NOMO-1 treated with dmso at 0.1 percent for 144 hours (cell line): Measurements from ENCODE around the gene CELF5.
"Not testable (repeated sequence)": the region's sequence is repeated elsewhere in the genome, so short reads cannot be mapped to it uniquely, and the experiment has no call there.

Experiments used
- DNase-seq: peaks from one replicate; lab custom pipeline; 2025; ENCODE audit not compliant: unreplicated experiment; lab: John Stamatoyannopoulos, UW

Gene CELF5

GRCh38 chr19:3189702-3190469, 34.6 kb upstream of the CELF5 start:
- no peak for DNase-seq

GRCh38 chr19:3190470-3190770, 34.0 kb upstream of the CELF5 start:
- DNase-seq = no peak

GRCh38 chr19:3190921-3191805, 33.3 kb upstream of the CELF5 start:
- DNase-seq = no peak

- not testable (repeated sequence) for DNase-seq
Measured at GRCh38 chr19:3191806-3192104, 32.7 kb upstream of the CELF5 start.

DNA sequence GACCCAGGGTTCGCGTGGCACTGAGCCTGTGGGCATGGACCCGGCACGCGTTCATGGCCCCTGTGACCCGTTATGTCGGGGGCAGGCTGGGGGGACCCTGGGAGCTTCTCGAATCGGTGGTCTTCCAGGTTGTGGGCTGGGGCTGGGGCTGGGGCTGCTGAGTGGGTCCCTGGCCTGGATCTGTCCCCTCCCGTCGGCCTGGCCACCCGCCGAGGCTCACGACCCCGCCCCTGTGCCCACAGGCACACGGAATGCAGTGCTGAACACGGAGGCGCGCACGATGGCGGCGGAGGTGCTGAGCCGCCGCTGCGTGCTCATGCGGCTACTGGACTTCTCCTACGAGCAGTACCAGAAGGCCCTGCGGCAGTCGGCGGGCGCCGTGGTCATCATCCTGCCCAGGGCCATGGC, 32.2 kb upstream of the CELF5 start:
- no peak for DNase-seq

- no peak for DNase-seq
Measured at GRCh38 chr19:3192684-3193083, 31.8 kb upstream of the CELF5 start.

DNA sequence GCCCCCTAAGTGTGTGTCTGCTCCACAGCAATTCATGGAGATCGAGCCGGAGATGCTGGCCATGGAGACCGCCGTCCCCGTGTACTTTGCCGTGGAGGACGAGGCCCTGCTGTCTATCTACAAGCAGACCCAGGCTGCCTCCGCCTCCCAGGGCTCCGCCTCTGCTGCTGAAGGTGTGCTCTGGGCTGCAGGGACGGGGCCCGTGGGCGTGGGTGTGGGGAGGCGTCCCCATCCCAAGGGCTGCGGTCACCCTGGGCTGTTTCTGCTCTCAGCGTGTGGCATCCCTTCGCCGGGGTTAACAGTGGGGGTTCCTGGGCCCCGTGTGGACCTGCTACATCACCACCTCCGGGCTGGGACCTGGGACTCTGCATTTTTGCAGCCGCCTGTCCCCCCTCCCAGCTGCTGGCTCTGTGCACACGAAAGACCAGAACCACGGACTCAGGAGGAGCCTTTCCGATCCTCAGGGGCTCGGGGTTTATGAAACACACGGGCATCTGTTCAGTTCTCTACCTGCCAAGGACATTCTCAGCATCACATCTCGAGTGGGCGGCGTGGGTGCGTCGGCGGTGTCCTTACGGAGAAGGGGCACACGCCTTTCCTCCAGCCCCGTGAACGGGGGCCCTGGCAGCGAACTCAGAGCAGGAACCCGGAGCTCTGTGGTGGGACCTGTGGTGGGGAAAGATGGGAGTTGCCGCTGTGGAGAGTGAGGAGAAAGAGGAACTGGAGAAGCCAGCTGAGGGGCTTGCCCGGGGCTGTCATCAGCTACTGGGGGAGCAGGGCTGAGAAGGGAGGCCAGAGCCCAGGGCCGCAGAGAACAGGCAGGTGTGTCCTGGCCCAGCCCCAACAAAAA, 31.0 kb upstream of the CELF5 start:
- DNase-seq = no peak

DNA sequence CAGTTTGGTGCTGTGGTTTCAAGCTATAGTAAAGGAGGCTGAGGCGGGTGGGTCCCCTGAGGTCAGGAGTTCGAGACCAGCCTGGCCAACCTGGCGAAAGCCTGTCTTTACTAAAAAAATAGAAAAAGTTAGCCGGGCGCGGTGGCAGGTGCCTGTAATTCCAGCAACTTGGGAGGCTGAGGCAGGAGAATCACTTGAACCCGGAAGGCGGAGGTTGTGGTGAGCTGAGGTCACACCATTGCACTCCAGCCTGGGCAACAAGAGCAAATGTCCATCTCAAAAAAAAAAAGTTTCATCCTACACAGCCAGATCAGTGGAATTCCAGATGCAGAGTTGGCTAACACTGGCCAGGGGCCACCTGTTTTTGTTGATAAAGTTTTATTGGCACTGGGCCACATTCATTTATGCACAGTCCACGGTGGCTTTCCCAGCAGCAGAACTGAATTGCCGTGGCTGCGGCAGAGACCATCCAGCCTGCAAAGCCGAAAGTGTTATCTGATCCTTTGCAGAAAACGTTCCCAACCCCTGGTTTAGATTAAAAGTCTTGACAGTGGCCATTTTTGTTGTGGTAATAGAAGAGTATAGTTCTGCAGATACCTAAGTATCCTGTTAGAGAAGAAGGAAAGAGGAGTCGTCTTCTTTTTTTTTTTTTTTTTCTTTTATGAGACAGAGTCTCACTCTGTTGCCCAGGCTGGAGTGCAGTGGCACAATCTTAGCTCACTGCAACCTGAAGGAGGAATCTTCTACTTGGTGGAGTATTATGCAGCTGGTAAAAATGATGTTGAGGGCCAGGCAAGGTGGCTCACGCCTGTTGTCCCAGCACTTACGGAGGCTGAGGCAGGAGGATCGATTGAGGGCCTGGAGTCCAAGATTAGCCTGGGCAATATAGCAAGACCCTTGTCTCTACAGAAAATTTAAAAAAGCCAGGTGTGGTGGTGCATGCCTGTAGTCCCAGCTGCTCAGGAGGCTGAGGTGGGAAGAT, 30.1 kb upstream of the CELF5 start:
- no peak for DNase-seq

DNA sequence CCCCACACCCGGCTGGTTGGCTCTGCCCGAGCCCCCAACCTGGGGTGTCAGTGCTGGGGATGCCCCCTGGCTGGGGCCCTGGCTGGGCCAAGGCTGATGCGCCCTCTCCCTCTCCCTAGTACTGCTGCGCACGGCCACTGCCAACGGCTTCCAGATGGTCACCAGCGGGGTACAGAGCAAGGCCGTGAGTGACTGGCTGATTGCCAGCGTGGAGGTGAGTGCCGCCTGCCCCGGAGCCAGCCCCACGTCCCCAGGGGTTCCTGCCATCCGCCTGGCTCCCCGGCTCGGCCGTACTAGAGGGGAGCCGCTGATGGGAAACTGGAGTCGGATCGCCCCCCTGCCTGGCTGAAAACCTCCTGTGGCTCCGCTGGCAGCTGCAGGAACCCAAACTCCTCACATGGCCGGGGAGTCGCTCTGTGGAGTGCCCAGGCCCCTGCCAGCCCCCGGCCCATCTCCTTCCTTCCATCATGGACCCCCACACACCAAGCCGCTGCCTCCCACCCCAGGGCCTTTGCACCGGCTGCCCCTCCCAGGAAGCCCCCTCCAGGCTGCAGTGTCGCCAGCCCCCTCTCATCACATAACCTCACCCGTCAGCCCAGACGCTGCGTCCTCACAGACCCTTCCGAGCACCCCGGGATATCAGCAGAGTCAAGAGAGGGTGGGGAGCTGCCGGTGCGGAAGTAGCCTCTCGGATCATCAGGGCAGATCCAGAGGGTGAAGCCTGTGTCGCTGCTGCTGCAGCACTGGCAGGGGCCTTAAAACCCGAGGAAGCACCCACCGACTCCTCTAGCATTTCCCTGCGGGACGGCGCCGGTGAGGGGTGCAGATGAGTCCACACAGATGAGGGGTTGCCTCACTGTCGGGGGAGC, 28.2 kb upstream of the CELF5 start:
- DNase-seq = no peak

DNA sequence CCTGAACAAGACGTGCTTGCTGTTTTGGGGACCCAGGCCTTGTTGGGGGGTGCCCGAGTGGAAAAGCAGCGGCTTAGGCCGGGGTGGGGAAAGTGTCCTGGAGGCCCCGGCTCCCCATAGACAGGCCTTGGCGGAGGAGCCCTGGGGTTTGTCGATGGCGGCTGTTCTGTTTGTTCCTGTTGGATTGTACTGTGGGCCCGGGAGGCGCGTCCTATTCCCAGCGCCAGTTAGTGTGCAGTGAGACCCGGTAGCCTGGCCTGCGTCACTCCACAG, 27.6 kb upstream of the CELF5 start:
- DNase-seq = no peak

DNA sequence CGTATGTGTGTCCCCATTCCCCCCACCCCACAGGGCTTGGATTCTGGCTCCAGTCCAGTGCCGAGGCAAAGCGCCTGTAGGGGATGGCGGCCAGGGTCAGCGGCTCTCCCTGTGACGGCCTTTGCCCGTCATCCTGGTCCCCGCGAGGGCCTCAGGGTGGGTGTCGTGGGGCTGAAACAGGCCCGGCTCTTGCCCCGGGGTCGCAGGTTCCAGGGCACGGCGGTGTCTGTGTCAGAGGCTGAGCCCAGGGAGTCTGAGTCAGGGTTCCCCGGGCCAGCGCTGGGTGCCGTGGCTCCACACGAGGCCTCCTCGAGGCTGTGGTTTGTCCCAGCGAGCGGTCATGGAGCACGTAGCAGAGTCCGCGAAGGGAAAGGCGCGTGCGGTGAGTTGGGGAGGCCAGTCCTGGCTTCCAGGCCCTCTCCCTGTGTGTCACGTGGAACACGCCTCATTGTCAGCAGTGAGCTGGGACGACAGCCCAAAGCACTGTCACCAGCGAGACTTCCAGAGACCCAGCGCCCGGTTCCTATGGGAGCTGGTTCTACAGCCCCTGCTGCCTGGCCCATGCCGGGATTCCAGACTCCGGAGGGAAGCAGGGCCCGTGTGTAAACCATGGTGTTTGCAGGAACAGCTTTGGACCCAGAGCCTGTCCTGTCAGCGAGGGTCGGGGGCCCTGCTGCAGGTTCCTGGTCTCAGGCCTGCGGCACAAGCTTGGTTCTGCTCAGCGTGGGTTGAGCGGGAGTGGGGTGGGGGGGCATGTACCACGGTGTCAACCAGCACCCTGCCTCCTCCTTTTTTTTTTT, 25.4 kb upstream of the CELF5 start:
- DNase-seq = no peak

DNA sequence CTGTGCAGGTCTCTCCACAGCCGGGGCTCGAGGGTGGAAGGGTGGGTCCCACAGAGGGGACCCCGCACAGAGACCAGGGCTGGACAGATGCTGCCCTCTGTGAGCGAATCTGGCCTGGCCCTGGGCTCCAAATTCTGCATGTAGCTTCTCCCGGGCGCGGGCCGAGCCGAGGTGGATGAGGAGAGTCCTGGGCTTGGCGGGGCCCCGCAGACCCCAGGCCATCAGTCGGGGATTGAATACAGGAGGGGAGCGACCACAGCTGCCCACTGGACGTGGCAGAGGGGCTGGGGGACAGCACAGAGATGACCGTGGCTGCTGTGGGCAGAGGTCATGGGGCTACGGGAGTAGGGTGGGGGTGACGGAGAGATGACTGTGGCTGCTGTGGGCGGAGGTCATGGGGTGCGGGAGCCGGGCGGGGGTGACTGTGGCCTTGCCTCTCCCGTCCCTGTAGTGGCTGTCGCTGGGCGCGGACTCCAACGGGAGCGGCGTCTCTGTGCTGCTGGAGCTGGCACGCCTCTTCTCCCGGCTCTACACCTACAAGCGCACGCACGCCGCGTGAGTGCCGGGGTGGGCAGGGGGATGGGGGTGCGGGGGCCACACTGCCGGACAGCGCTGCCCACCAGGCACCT, 23.3 kb upstream of the CELF5 start:
- no peak for DNase-seq

DNA sequence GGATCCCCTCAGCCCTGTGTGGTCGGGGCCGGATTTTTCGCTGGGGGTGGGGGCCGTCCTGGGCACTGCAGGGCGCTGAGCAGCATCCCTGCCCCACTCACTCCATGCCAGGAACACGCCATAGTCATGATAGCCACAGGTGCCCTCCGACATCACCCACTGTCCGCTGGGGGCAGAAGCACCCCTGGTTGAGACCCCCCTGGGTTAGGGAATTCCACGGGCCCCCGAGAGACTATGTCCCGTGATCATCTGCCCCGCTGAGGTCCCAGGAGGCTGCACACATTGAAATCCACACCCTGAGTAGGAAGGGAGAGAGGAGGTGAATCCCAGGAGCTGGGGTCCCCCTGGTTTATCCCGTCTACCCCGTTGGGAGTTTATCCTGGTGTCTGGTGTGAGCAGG, 22.6 kb upstream of the CELF5 start:
- no peak for DNase-seq

DNA sequence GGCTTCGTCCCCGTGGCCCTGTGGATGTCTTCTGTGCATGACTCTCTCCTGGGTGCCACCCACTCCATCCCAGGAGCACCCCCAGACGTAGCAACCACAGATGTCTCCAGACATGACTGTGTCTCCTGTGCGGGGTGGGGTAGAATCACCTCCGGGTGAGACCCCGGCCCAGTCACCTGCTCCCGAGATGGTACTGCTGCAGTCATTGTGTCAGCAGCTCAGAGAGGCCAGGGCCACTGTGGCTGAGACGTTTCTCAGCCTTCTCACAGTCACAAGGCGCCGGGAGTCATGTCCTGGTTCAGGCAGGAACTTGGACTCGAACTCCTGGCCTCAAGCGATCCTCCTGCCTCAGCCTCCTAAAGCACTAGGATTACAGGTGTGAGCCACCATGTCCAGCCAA, 22.1 kb upstream of the CELF5 start:
- no peak for DNase-seq

DNA sequence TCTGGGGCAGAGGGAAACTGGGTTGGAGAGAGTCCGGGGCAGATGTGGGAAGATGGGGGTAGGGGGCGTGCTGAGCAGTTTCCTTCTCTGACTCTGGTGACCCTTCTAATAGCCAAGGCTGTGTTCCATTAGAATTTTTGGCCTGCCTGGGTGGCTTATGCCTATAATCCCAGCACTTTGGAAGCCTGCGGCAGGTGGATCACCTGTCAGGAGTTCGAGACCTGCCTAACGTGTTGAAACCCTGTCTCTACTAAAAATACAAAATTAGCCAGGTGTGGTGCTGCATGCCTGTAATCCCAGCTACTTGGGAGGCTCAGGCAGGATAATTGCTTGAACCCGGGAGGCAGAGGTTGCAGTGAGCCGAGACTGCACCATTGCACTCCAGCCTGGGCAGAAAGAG, 21.6 kb upstream of the CELF5 start:
- not testable (repeated sequence) for DNase-seq

DNA sequence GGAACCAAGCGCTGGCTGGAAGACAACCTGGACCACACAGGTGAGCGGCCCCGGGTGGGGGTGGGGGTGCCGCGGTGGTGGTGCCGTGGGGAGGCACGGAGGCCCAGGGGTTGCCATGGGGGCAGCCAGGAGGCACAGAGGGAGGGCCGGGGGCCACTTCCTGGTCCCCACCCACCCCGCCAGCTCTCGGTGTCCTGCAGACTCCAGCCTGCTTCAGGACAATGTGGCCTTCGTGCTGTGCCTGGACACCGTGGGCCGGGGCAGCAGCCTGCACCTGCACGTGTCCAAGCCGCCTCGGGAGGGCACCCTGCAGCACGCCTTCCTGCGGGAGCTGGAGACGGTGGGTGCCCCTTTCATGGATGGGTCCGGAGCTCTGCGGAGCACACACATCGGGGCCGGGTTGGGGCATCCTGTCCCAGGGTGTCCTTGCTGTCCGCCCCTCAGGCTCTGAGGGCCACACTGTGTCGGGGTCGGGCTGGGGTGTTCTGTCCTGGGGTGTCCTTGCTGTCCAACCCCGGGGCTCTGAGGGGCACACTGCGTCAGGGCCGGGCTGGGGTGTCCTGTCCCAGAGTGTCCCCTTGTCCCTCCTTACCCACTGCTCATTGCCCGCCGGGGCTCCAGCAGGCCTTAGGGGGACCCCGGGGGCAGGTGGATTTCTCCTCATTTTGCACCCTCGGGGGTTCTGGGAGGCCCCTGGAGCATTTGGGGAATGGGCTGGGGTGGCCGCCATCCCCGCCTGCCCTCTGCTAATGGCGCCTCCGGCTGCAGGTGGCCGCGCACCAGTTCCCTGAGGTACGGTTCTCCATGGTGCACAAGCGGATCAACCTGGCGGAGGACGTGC, 20.4 kb upstream of the CELF5 start:
- no peak for DNase-seq

DNA sequence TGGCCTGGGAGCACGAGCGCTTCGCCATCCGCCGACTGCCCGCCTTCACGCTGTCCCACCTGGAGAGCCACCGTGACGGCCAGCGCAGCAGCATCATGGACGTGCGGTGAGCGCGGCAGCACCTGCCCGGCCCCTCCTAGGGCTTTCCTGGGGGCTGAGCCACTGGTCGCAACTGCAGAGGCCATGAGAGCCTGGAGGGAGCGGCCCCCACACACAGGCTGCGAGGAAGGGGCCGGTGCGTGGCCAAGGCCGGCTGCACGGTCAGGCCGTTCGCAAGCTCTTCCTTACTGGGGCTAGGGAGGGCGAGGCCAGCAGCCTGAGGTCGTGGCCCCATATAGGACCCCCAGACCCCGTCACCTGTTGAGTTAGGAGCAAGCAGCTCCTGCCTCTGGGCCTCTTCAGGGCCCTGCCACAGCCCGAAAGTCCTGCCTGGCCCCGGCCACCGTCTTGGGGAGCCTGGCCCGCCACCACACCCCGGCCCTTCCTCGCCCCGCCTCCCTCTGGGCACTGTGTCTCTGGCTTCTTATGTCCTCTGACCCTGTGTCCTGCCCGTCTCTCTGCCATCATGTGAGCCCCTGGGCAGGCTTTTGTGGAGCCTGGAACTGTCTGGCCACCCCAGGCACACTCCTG, 19.7 kb upstream of the CELF5 start:
- no peak for DNase-seq
